ENCODE data around the gene RPRD1B.

RPRD1B gene

DNA sequence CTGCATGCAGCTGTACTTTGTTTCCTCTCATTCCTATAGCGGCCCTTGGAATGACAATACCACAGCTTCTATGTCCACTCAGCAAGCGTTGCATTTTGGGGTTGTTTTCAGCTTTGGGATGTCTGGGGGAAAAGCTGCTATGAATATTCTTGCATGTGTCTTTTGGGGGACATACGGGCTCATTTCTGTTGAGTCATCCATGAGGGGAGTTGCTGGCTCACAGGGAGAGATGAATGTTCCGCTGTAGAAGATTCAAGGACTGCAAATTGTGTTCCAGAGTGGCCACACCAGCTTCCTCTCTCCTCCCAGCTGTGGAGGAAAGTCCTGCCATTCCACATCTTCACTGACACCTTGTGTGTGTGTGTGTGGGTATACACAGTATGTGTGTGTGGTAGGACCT is 88.2 kb downstream of the RPRD1B start:
- Mint-ChIP-seq H3K4me1 (peaks cover 7% of the 10 kb centered on the region), H3K4me3 (no peak overlapping the region), H3K9me3 (no peaks in the 10 kb centered on the region), H3K36me3 (no peaks in the 10 kb centered on the region), H3K27ac (no peak overlapping the region)
- ATAC-seq (no peak), DNase-seq (ENCODE audit: low spot score in 2 of 2) (no peak)

DNA sequence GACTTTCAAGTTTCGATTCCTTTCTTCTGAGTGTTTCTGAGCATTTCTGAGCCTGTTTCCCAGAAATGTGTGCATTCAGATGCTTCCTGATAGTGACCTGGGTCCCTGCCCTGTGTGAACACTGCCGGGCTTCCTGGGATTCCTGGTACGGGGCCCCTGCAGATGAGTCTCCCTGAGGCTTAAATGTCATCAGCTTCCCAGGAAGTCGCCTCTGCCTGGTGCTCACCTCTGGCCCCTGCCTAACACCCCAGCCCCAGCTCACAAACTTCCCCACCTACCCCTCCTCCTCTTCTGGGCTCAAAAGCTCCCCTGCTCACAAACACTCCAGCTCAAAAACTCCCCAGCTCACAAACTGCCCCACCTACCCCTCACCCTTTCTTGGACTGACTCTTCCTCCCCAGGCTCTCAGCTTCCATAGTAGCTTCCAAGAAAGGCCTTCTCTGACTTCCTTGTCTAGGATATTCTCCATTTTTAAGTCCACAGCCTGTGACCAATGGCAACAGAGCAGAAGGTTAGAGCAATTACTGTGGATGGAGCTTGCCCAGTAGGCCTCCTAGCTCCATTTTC is 89.6 kb downstream of the RPRD1B start:
- Mint-ChIP-seq H3K36me3 (no peaks in the 10 kb centered on the region), H3K9me3 (no peaks in the 10 kb centered on the region), H3K27ac (peak overlapping the region; percentile 75), H3K4me3 (no peak overlapping the region), H3K4me1 (peaks cover 7% of the 10 kb centered on the region)
- ATAC-seq, result no peak
- DNase-seq (ENCODE audit: low spot score in 2 of 2), result no peak

DNA sequence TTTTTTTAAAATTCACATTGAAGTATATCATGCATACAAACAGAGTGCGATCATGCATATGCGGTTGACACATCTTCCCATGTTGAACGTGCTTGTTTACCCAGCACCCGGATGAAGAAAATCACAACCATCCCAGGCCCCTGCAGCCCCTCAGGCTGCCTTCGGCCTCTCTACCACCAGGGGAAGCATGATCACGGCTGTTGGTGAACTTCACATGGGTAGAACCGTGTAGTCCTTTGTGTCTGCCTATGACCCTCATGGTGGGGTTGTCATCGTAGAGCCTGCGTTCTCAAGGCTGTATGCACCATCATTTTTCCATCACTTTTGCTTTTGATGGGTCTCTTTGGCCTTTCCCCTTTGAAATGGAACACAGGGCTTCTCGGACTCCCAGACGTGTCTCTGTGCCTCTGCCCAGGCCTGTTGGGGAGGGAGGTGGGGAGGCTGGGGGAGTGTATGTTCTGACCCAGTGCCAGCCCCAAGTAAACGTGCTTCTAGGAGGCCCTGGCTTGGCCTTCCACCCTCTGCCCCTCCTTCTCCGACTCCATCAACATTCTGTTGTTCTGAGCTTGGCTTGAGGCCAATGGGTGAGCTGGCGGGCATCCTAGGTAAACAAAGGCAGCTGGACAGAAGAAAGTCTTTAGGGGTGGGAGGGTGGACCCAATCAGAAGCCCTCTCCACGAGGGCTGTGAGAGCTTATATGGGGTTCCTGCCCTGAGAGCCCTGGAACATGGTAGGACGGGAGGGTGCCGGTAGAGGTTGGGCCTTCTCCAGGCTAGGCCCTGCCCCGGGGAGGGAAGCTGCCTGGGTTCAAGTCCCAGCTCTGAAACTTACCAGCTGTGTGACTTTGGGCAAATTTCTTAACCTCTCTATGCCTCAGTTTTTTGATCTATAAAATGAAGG is 91.9 kb downstream of the RPRD1B start:
- H3K9me3 Mint-ChIP-seq, result no peaks in the 10 kb centered on the region
- H3K36me3 Mint-ChIP-seq, result no peaks in the 10 kb centered on the region
- no peak overlapping the region for H3K27ac Mint-ChIP-seq
- DNase-seq (ENCODE audit: low spot score in 2 of 2) (no peak), ATAC-seq (no peak)
- H3K4me1 Mint-ChIP-seq, result peaks cover 7% of the 10 kb centered on the region
- H3K4me3 Mint-ChIP-seq, result no peak overlapping the region

DNA sequence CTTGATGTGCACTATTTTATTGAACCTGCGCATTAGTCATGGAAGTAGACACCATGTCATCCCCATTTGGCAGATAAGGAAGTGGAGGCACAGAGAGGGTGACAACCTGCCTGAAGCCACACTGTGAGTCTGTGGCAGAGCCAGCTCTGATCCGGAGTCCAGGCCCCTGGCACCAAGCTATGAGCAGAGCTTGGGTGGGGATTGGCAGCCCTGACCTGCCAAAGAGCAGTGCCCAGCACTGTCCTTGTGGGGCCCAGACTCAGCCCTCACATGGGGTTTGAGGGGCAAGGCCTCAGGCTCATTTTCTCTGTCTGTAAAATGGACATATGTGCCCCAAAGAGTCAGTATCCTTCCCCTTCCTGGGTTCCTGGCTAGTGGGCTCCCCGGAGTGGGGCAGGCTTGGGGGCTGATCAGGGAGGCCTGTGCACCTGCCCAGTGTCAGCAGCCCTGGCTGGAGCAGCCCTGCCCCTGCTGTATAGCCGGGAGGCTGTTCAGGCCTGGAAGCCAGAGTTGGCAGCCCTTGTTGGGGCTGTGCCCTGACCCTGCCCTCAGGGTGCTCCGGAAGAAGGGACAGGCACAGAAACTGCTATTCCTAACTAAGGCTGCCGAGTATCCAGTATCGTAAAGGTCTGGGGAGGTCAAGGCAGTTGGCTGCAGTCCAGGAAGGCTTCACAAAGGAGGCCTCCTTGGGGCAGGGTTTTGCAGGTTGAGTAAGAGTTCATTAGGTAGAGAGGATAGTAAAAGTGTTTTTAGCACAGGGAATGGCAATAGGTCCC is 92.8 kb downstream of the RPRD1B start:
- H3K4me3 Mint-ChIP-seq, result no peak overlapping the region

DNA sequence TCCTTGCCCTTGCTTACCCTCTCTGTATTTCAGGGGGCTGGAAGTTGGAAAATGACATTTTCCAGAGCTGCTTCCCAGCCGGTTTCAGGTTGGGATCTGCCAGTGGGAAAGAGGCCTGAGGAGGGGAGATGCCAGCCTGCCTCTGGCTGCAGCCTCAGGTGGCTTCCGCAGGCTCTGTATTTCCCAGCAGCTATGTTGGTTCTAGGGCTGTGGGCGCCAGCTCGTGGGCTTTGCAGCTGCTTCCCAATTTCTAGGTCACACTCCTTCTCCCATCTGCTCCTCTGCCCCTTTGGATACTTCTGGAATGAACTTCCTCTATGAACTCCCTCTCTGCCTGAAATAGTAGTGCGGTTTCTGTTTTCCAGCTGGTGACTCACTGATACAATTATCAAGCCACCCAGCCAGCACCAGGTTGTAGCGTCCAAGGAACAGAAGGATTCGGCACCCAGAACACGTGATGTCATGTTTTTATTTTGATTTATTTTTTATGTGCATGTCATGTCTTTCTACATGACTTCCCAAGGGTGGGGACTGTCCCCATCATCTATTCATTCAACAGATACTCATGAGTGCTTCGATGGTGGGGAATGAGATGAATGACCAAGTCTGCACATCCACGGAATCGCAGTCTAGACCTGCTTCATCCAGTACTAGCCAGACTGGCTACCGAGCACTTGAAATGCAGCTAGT is 93.5 kb downstream of the RPRD1B start:
- DNase-seq (ENCODE audit: low spot score in 2 of 2), result no peak
- no peaks in the 10 kb centered on the region for H3K36me3 Mint-ChIP-seq
- no peak overlapping the region for H3K27ac Mint-ChIP-seq

More for the DNA sequence above, 92.8 kb downstream of the RPRD1B start:
- ATAC-seq (no peak), DNase-seq (ENCODE audit: low spot score in 2 of 2) (no peak)
- H3K27ac Mint-ChIP-seq, result no peak overlapping the region
- no peaks in the 10 kb centered on the region for H3K36me3 Mint-ChIP-seq
- H3K4me1 Mint-ChIP-seq, result peaks cover 7% of the 10 kb centered on the region
- no peaks in the 10 kb centered on the region for H3K9me3 Mint-ChIP-seq

DNA sequence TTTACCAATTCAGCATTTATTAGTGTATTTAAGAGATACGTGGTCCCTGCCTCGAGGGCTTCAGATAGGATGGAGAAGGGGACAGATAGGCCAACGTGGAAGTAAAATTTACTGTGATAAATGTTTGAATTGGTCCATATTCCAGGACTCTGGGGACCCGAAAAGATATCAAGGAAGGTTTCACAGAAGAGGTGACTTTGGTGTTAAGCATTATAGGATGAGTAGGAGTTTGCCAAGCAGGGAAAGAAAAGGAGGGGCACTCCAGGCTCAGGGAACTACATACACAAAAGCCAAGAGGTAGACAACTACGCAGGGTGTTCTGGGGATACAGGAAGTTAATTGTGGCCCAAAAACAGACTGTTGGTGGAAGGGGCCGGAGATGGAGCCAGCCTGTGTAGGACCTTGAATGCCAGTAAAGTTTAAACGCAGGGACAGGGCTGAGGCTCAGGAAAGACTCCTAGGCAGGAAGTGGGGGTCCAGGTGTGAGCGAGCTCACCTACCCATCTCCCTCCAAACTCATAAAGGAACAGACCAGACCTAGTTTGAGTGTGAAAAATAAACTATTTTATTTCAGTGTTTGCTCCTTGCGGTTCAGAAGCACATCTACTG is 94.5 kb downstream of the RPRD1B start:
- H3K36me3 Mint-ChIP-seq, result no peaks in the 10 kb centered on the region
- DNase-seq (ENCODE audit: low spot score in 2 of 2) (no peak), ATAC-seq (no peak)
- no peak overlapping the region for H3K4me3 Mint-ChIP-seq
- peaks cover 5% of the 10 kb centered on the region for H3K4me1 Mint-ChIP-seq
- H3K9me3 Mint-ChIP-seq, result no peaks in the 10 kb centered on the region
- H3K27ac Mint-ChIP-seq, result no peak overlapping the region

More for the DNA sequence above, 93.5 kb downstream of the RPRD1B start:
- ATAC-seq, result no peak
- peaks cover 7% of the 10 kb centered on the region for H3K4me1 Mint-ChIP-seq
- H3K9me3 Mint-ChIP-seq, result no peaks in the 10 kb centered on the region
- H3K4me3 Mint-ChIP-seq, result no peak overlapping the region

DNA sequence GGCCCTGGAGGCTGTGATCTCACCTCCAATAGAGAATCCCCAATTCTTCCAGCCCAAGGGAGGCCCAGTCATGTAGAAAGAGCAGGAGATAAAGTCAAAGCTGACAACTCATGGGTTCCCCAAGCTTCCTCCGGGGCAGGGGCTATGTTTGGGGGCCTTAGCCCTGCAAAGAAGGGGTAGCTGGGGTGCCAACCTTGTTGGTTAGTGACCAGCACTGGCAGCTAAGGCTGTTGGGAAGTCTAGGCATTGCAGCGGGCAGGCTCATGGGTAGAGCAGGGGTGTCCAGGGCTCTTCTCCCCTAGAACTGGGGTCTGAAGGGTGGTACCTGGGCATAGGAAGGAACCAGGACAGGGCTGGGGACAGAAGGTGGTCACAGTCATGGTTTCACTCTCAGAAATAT is 95.1 kb downstream of the RPRD1B start:
- no peaks in the 10 kb centered on the region for H3K9me3 Mint-ChIP-seq
- DNase-seq (ENCODE audit: low spot score in 2 of 2) (no peak), ATAC-seq (no peak)
- no peak overlapping the region for H3K27ac Mint-ChIP-seq
- no peak overlapping the region for H3K4me3 Mint-ChIP-seq
- no peaks in the 10 kb centered on the region for H3K4me1 Mint-ChIP-seq
- H3K36me3 Mint-ChIP-seq, result no peaks in the 10 kb centered on the region

DNA sequence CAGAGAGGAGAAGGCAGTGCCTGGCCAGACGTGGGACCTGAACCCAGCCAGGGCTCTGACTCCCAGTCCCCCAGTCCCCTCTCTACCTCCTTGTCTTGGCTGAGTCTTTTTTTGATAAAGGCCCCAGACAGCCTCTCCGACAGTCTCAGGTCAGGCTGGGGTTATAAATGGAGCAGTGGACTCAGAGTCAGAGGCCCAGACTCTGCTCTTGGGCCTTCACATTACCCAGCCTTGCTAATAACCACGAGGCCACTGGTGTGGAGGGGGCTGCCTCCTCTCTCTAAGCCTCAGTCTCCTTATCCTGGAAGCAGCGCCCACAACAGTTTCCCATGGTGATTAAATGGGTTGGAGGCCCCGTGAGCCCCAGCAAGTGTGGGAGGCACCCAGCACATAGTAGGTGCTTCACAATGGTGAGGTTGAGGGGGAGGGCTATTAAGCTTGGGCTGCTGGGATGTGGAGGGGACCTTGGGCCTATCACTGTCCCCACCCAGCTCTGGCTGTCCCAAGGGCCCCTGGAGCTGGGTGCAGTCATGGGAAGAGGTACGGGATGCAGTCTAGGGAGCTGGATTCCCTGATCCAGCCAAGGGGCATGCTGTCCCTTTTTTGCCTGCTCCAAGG is 95.8 kb downstream of the RPRD1B start:
- no peak for DNase-seq (ENCODE audit: low spot score in 2 of 2)
- no peak for ATAC-seq
- Mint-ChIP-seq H3K4me3 (no peak overlapping the region), H3K4me1 (peaks cover 2% of the 10 kb centered on the region), H3K9me3 (no peaks in the 10 kb centered on the region), H3K27ac (no peak overlapping the region), H3K36me3 (no peaks in the 10 kb centered on the region)

DNA sequence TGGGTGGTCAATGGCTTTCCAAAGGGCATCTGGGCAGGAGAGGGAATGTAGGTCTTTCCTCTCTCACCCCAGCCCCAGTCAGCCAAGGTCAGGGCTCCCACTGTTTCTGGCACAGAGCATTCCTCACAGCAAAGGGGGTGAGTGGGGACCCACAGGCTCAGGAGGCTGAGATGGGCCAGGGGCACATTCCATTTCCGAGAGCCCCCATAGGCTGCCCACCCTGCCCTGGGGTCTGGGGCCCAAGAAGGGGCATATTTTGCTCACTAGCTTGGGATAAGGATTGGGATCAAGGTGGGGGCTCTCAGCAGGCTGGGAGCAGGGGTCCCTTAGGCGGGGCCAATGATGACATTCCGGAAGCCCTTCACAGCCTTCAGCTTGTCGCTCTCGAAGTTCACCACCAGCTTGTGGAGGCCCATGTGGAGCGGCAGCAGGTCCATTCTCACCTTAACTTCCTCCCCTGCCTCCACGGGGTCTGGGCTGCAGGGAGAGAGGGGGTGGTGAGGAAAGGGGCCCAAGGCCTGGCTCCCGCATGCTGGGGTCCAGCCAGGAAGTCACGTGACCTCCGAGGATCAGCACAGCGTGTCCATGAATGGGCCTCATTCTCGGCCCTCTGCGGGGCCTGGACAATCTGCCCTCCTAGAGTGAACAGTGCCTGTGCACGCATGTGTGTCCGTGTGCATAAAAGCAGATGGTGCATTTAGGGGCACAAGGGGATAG is 96.5 kb downstream of the RPRD1B start:
- no peak overlapping the region for H3K27ac Mint-ChIP-seq

DNA sequence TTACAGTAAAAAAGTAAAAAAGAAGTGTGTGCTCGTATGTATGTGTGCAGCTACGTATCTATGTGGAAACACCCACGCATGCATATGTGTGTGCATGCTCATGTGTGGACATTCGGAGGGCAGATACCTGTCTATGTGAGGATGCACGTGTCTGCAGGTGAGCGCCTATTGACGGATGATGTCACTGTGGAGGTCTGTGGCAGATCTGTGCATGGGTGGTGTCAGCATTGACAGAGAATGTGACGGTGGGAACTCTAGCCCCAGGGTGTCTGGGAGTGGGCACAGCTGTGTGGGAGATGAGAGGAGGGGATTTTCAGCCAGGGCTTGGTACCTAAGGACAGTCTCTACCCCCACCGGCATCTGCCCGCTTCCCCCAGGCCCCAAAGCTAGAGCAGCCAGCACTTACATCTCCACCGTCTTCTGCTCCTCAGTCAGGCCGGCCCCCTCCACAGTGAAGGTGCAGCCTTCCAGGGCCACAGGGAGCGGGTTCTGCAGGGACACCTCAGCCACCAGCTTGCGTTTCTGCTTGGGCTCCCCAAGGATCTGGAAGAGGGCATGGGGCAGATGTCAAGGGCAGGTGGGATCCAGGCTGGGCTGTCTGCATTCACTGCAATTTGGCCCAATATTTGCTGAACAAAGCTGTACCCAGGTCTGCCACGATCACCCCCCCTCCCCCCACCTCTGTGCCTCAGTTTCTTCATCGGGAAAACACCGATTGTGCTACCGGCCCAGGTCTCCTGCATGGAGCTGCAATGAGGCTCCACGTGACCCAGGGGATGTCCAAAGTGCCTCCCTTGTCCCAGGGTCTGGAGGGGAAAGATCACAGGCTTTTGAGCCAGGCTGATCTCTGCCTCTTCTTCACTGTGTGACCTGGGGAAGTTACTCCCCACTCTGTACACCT is 97.4 kb downstream of the RPRD1B start:
- Mint-ChIP-seq H3K36me3 (no peaks in the 10 kb centered on the region), H3K4me3 (no peak overlapping the region), H3K4me1 (peaks cover 6% of the 10 kb centered on the region), H3K27ac (no peak overlapping the region), H3K9me3 (no peaks in the 10 kb centered on the region)
- no peak for ATAC-seq
- DNase-seq (ENCODE audit: low spot score in 2 of 2), result no peak

More for the DNA sequence above, 96.5 kb downstream of the RPRD1B start:
- Mint-ChIP-seq H3K4me1 (peaks cover 6% of the 10 kb centered on the region), H3K4me3 (no peak overlapping the region), H3K36me3 (no peaks in the 10 kb centered on the region), H3K9me3 (no peaks in the 10 kb centered on the region)
- DNase-seq (ENCODE audit: low spot score in 2 of 2) (no peak), ATAC-seq (no peak)

DNA sequence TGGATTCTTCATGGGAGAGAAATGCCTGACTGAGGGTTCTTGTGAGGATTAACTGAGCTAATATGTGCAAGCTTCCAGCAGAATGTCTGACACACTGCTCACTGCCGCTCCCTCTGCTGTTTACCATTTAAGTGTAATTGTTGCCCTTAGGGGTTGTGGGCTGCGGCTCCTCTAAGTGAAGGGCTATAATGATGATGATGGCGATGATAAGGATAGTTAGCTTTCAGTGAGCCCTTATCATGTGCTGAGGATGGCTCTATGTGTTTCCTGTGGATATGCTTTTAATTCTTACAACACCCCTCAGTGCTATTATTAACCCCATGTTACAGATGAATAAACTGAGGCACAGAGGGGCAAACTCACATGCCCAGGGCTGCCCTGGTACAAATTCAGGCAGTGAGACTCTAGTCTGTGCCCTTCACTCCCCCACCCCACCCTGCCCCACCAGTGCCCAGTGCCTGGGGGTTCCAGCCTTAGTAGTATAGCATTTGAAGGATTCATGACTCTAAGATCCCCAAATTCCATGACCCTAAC is 98.1 kb downstream of the RPRD1B start:
- Mint-ChIP-seq H3K4me1 (peaks cover 6% of the 10 kb centered on the region), H3K27ac (no peak overlapping the region), H3K9me3 (no peaks in the 10 kb centered on the region), H3K4me3 (no peak overlapping the region), H3K36me3 (no peaks in the 10 kb centered on the region)
- DNase-seq (ENCODE audit: low spot score in 2 of 2) (no peak), ATAC-seq (no peak)

DNA sequence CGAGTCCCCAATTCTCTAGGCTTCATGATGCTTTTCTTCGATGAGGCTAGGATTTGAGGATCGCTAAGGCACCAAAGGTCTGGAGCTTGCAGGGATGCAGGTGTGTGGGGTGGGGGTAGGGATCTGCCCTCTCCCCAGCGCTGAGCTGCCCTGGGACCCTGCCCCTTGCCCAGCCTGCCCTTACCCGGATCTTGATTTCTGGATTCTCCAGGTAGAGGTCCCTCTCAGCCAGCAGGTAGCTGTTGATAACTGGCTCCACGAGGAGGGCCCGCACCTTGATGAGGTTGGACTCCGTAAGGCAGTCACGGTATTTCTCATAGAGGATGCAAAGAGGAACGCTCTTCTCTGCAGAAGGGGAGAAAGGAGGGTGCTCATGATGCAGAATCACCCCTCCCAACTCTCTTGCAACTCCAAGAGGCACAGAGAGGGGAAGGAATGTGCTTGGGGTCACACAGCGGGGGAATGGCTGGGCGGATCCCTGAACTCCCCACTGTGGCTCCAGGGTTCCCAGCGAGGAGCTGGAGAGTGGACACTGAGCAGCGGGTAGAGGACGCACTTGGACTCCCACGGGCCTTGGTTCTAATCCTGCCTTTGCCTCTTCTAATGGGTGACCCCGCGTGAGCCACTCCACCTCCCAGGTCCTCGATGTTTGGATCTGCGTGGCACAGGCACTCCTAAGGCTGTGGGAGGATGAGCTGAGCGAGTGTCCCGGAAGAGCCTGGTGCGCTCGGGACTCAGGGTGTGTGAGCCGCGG is 98.8 kb downstream of the RPRD1B start:
- Mint-ChIP-seq H3K4me1 (peaks cover 6% of the 10 kb centered on the region), H3K36me3 (no peaks in the 10 kb centered on the region), H3K9me3 (no peaks in the 10 kb centered on the region), H3K4me3 (no peak overlapping the region), H3K27ac (no peak overlapping the region)
- no peak for DNase-seq (ENCODE audit: low spot score in 2 of 2)
- ATAC-seq, result no peak
